Astrocyte (in vitro differentiated cells and primary cell): ENCODE results near the gene FITM2. TPM values are rescaled to one million over a fixed set of nuclear protein-coding genes. Genes with fewer than 3 reads are reported as not detected.

Experiments
- DNase-seq: peaks from one replicate; pipeline ENCODE4 v3.0.0-alpha.2; 2010; ENCODE audit warnings: low read depth
- FAIRE-seq: peaks from 2 replicates; lab custom pipeline; 2011; peaks lifted over from hg19 to GRCh38; lab: Jason Lieb, UNC
- H2AFZ ChIP-seq: 2 replicates; pipeline ENCODE4 v1.6.0; 2012; ENCODE audit warnings: low read depth, low read length, inconsistent platforms
- H3K27ac ChIP-seq: 2 replicates; pipeline ENCODE4 v1.5.1; 2011; ENCODE audit warnings: low read depth, low read length, inconsistent platforms
- H3K27me3 ChIP-seq: 2 replicates; pipeline ENCODE4 v1.6.0; 2011; ENCODE audit warnings: low read length, inconsistent platforms; ENCODE audit not compliant: insufficient read depth
- H3K36me3 ChIP-seq: 2 replicates; pipeline ENCODE4 v1.5.1; 2011; ENCODE audit warnings: low read length, inconsistent platforms; ENCODE audit not compliant: insufficient read depth
- H3K4me1 ChIP-seq: 2 replicates; pipeline ENCODE4 v1.5.1; 2011; ENCODE audit warnings: low read length, inconsistent platforms; ENCODE audit not compliant: insufficient read depth
- H3K4me2 ChIP-seq: 2 replicates; pipeline ENCODE4 v1.6.0; 2012; ENCODE audit warnings: low read length, inconsistent platforms
- H3K4me3 ChIP-seq: 2 replicates; pipeline ENCODE4 v1.5.1; 2011; ENCODE audit warnings: low read depth, mild to moderate bottlenecking, low read length, inconsistent platforms; ENCODE audit not compliant: insufficient read depth
- H3K79me2 ChIP-seq: 2 replicates; pipeline ENCODE4 v1.6.0; 2012; ENCODE audit warnings: mild to moderate bottlenecking, low read length, inconsistent platforms; ENCODE audit not compliant: insufficient read depth
- H3K9ac ChIP-seq: 2 replicates; pipeline ENCODE4 v1.6.0; 2012; ENCODE audit warnings: mild to moderate bottlenecking, low read length, inconsistent platforms
- H3K9me3 ChIP-seq: 2 replicates; pipeline ENCODE4 v1.5.1; 2012; ENCODE audit warnings: low read depth, mild to moderate bottlenecking, low read length, inconsistent platforms; ENCODE audit not compliant: insufficient read depth
- H4K20me1 ChIP-seq: 2 replicates; pipeline ENCODE4 v1.6.0; 2012; ENCODE audit warnings: low read length, inconsistent platforms; ENCODE audit not compliant: insufficient read depth
- H3K27ac Mint-ChIP-seq: one replicate; pipeline ENCODE4 v1.8.0; 2021; ENCODE audit warnings: mild to moderate bottlenecking, mixed read lengths; ENCODE audit not compliant: unreplicated experiment
- H3K27me3 Mint-ChIP-seq: one replicate; pipeline ENCODE4 v1.8.0; 2021; ENCODE audit warnings: low read depth, mixed read lengths; ENCODE audit not compliant: unreplicated experiment
- H3K36me3 Mint-ChIP-seq: one replicate; pipeline ENCODE4 v1.8.0; 2021; ENCODE audit warnings: low read depth, mixed read lengths; ENCODE audit not compliant: unreplicated experiment
- H3K4me1 Mint-ChIP-seq: one replicate; pipeline ENCODE4 v1.8.0; 2021; ENCODE audit warnings: low read depth, mixed read lengths; ENCODE audit not compliant: unreplicated experiment
- H3K4me3 Mint-ChIP-seq: one replicate; pipeline ENCODE4 v1.8.0; 2021; ENCODE audit warnings: mild to moderate bottlenecking, moderate library complexity, mixed read lengths; ENCODE audit not compliant: unreplicated experiment
- H3K9me3 Mint-ChIP-seq: one replicate; pipeline ENCODE4 v1.8.0; 2021; ENCODE audit warnings: mild to moderate bottlenecking, mixed read lengths; ENCODE audit not compliant: unreplicated experiment
- CTCF ChIP-seq: IDR thresholded peaks from 2 replicates; pipeline ENCODE4 v1.5.1; 2011; ENCODE audit warnings: low read depth, mild to moderate bottlenecking, inconsistent platforms, low read length, moderate library complexity; ENCODE audit not compliant: insufficient read depth
- EZH2 ChIP-seq: IDR thresholded peaks from 2 replicates; pipeline ENCODE4 v1.6.1; 2012; ENCODE audit warnings: mild to moderate bottlenecking, low read length, inconsistent platforms; ENCODE audit not compliant: insufficient read depth
- total RNA-seq: library from RNA; stranded (reverse); gene quantifications from 2 replicates; pipeline ENCODE4 v1.2.1, GENCODE V29; 2021

The FITM2 gene
- total RNA-seq, 1 donor from 2014 or later: 6.3 TPM

GRCh38 chr20:44326391-44327159 is 15.6 kb upstream of the FITM2 start:
- Histone ChIP-seq H3K27me3 (no peaks in the 10 kb centered on the region), H3K27ac (no peak overlapping the region), H2AFZ (peak overlapping the region; percentile 41), H3K4me2 (peak overlapping the region; percentile 70), H3K79me2 (no peaks in the 10 kb centered on the region), H4K20me1 (no peaks in the 10 kb centered on the region), H3K9ac (no peak overlapping the region), H3K9me3 (no peaks in the 10 kb centered on the region), H3K36me3 (no peaks in the 10 kb centered on the region), H3K4me1 (no peaks in the 10 kb centered on the region), H3K4me3 (no peak overlapping the region)
- TF ChIP-seq EZH2 (no peak), CTCF (no peak)
- Mint-ChIP-seq H3K27ac (no peak overlapping the region), H3K4me3 (no peak overlapping the region), H3K27me3 (peaks cover 6% of the 10 kb centered on the region), H3K4me1 (no peaks in the 10 kb centered on the region), H3K36me3 (no peaks in the 10 kb centered on the region), H3K9me3 (no peaks in the 10 kb centered on the region)
- DNase-seq (no peak), FAIRE-seq (no peak)

GRCh38 chr20:44324343-44324742 is 13.3 kb upstream of the FITM2 start:
- Histone ChIP-seq H3K9ac (no peak overlapping the region), H3K4me2 (no peak overlapping the region), H2AFZ (no peak overlapping the region), H3K27me3 (no peaks in the 10 kb centered on the region), H3K4me3 (no peak overlapping the region), H3K79me2 (no peaks in the 10 kb centered on the region), H3K36me3 (no peaks in the 10 kb centered on the region), H3K9me3 (no peaks in the 10 kb centered on the region), H3K4me1 (no peaks in the 10 kb centered on the region), H3K27ac (no peak overlapping the region), H4K20me1 (no peaks in the 10 kb centered on the region)
- TF ChIP-seq EZH2 (no peak), CTCF (no peak)
- H3K9me3 Mint-ChIP-seq: no peaks in the 10 kb centered on the region
- no peaks in the 10 kb centered on the region for H3K36me3 Mint-ChIP-seq
- peaks cover 6% of the 10 kb centered on the region for H3K27me3 Mint-ChIP-seq
- H3K27ac Mint-ChIP-seq: no peak overlapping the region
- DNase-seq (no peak), FAIRE-seq (no peak)
- no peaks in the 10 kb centered on the region for H3K4me1 Mint-ChIP-seq
- H3K4me3 Mint-ChIP-seq: no peak overlapping the region

GRCh38 chr20:44319839-44320422 is 8.9 kb upstream of the FITM2 start:
- Histone ChIP-seq H3K4me2 (no peak overlapping the region), H3K27me3 (no peaks in the 10 kb centered on the region), H3K4me1 (no peaks in the 10 kb centered on the region), H3K4me3 (no peak overlapping the region), H4K20me1 (no peaks in the 10 kb centered on the region), H3K9ac (no peak overlapping the region), H2AFZ (no peak overlapping the region), H3K27ac (no peak overlapping the region), H3K9me3 (no peaks in the 10 kb centered on the region), H3K36me3 (no peaks in the 10 kb centered on the region), H3K79me2 (no peaks in the 10 kb centered on the region)
- H3K36me3 Mint-ChIP-seq: no peaks in the 10 kb centered on the region
- DNase-seq (no peak), FAIRE-seq (no peak)
- no peak for TF ChIP-seq EZH2
- TF ChIP-seq CTCF: no peak
- H3K27ac Mint-ChIP-seq: no peak overlapping the region
- H3K4me1 Mint-ChIP-seq: no peaks in the 10 kb centered on the region
- peaks cover 2% of the 10 kb centered on the region for H3K9me3 Mint-ChIP-seq
- no peak overlapping the region for H3K4me3 Mint-ChIP-seq
- H3K27me3 Mint-ChIP-seq: peaks cover 2% of the 10 kb centered on the region
